Prostate gland (tissue), 2 donors: Measurements from ENCODE around the gene SUMO1.

ENCODE experiments used
- POLR2A ChIP-seq: fragments of 450-650 bp; IDR thresholded peaks from one replicate; pipeline ENCODE4 v1.6.1; 2016; ENCODE audit warnings: antibody characterized with exemption, mild to moderate bottlenecking
- POLR2AphosphoS5 ChIP-seq: sonication (generic); formaldehyde crosslinking; IDR thresholded peaks from one replicate; pipeline ENCODE4 v1.6.1; 2017; ENCODE audit warnings: antibody characterized with exemption
- TF ChIP-seq, protein P1 (sequence below), 4 experiments: fragments of 200-600 bp in 2 of 4; fragments of 450-650 bp in 2 of 4; sonication (generic) in 2 of 4; IDR thresholded peaks; 1 replicate in 3 of 4; 2 replicates in 1 of 4; pipeline ENCODE4 v1.5.1; 2016 to 2019; ENCODE audit warnings: antibody characterized with exemption in 4 of 4, mild to moderate bottlenecking in 2 of 4, moderate library complexity in 2 of 4

GRCh38 chr2:202237787-202238233, 587 bp downstream of the SUMO1 start:
- TF ChIP-seq, protein P1, sequence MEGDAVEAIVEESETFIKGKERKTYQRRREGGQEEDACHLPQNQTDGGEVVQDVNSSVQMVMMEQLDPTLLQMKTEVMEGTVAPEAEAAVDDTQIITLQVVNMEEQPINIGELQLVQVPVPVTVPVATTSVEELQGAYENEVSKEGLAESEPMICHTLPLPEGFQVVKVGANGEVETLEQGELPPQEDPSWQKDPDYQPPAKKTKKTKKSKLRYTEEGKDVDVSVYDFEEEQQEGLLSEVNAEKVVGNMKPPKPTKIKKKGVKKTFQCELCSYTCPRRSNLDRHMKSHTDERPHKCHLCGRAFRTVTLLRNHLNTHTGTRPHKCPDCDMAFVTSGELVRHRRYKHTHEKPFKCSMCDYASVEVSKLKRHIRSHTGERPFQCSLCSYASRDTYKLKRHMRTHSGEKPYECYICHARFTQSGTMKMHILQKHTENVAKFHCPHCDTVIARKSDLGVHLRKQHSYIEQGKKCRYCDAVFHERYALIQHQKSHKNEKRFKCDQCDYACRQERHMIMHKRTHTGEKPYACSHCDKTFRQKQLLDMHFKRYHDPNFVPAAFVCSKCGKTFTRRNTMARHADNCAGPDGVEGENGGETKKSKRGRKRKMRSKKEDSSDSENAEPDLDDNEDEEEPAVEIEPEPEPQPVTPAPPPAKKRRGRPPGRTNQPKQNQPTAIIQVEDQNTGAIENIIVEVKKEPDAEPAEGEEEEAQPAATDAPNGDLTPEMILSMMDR (IDR thresholded peaks at IDR 0.05) = no peak
- TF ChIP-seq POLR2A = no peak
- TF ChIP-seq POLR2AphosphoS5 = no peak
